Ascending aorta (tissue), 2 donors: ENCODE measurements around the gene FAM124A. TPM values are rescaled to one million over a fixed set of nuclear protein-coding genes. Genes with fewer than 3 reads are reported as not detected.

Experiments used
- DNase-seq, 2 donors: peaks; one replicate each; pipeline ENCODE4 v3.0.0-alpha.2; 2019; ENCODE audit warnings: low spot score in 2 of 2
- H3K27ac ChIP-seq, 2 donors: fragments of 200-600 bp; sonication (generic); one replicate each; pipeline ENCODE4 v1.5.1; 2016 to 2017; ENCODE audit warnings: mild to moderate bottlenecking in 1 of 2
- H3K27me3 ChIP-seq: fragments of 200-600 bp; sonication (generic); one replicate; pipeline ENCODE4 v1.5.1; 2017
- H3K36me3 ChIP-seq, 2 donors: fragments of 200-600 bp; sonication (generic); one replicate each; pipeline ENCODE4 v1.5.1; 2016
- H3K4me1 ChIP-seq, 2 donors: fragments of 200-600 bp; sonication (generic); one replicate each; pipeline ENCODE4 v1.5.1; 2016 to 2017; ENCODE audit warnings: mild to moderate bottlenecking in 1 of 2
- H3K4me3 ChIP-seq, 2 donors: fragments of 200-600 bp; sonication (generic); one replicate each; pipeline ENCODE4 v1.5.1; 2016 to 2017; ENCODE audit warnings: mild to moderate bottlenecking in 1 of 2
- H3K9me3 ChIP-seq, 2 donors: fragments of 200-600 bp; sonication (generic); one replicate each; pipeline ENCODE4 v1.5.1; 2016
- CTCF ChIP-seq, 3 experiments: fragments of 200-600 bp in 2 of 3; fragments of 450-650 bp in 1 of 3; sonication (generic) in 2 of 3; IDR thresholded peaks; one replicate each; pipeline ENCODE4 v1.5.1; 2016 to 2019; ENCODE audit warnings: antibody characterized with exemption in 3 of 3, mild to moderate bottlenecking in 1 of 3, moderate library complexity in 1 of 3
- intact Hi-C: fragments of 100-400 bp; cut with DNase I; formaldehyde crosslinking; loops from one replicate; pipeline ENCODE4 v1.15.1; 2023
- total RNA-seq: library from RNA; depleted of rRNA; stranded (reverse); fragments of >200 nt; gene quantifications from one replicate; pipeline ENCODE4 v1.1.0, GENCODE V29; 2016

The FAM124A gene
- total RNA-seq, 1 donor from 2014 or later, result 22.4 TPM

DNA sequence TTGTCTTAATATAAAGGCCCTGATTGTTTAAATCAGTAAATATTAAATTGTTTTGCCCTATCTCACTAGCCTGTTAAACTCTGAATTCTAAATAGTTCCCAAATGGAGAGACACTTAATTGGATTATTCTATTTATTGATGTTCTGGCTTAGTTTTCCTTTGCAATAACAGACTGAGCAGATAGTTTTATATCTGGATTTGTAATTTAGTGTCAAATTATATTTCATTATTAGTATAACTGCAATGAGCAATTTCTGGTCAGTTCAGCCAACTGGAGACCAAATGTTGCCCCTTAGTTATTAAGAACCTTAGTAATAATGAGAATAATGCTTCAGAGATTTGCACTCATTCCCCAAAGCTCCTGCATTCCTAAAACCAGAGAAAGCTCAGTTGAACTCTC, 10.1 kb downstream of the FAM124A start:
- Histone ChIP-seq H3K4me1 (no peaks in the 10 kb centered on the region), H3K36me3 (no peaks in the 10 kb centered on the region), H3K27ac (no peak overlapping the region), H3K9me3 (no peaks in the 10 kb centered on the region), H3K27me3 (no peaks in the 10 kb centered on the region), H3K4me3 (no peak overlapping the region)
- intact Hi-C loops, result no loop called here
- no peak for DNase-seq
- no peak for TF ChIP-seq CTCF (IDR thresholded peaks at IDR 0.05)

GRCh38 chr13:51233117-51233826, 11.1 kb downstream of the FAM124A start:
- DNase-seq, result no peak

GRCh38 chr13:51234676-51235075, 12.5 kb downstream of the FAM124A start:
- H3K27me3 ChIP-seq, result no peaks in the 10 kb centered on the region
- intact Hi-C loops, result no loop called here
- H3K4me3 ChIP-seq, result no peak overlapping the region
- TF ChIP-seq CTCF (IDR thresholded peaks at IDR 0.05), result no peak
- H3K9me3 ChIP-seq, result no peaks in the 10 kb centered on the region
- no peaks in the 10 kb centered on the region for H3K36me3 ChIP-seq
- no peak overlapping the region for H3K27ac ChIP-seq
- H3K4me1 ChIP-seq, result no peaks in the 10 kb centered on the region
- DNase-seq, result no peak

More at GRCh38 chr13:51233117-51233826, 11.1 kb downstream of the FAM124A start:
- H3K36me3 ChIP-seq, result no peaks in the 10 kb centered on the region
- H3K27me3 ChIP-seq, result no peaks in the 10 kb centered on the region
- intact Hi-C loops, result no loop called here
- H3K4me3 ChIP-seq, result no peak overlapping the region
- H3K27ac ChIP-seq, result no peak overlapping the region
- no peaks in the 10 kb centered on the region for H3K4me1 ChIP-seq
- no peaks in the 10 kb centered on the region for H3K9me3 ChIP-seq
- no peak for TF ChIP-seq CTCF (IDR thresholded peaks at IDR 0.05)

DNA sequence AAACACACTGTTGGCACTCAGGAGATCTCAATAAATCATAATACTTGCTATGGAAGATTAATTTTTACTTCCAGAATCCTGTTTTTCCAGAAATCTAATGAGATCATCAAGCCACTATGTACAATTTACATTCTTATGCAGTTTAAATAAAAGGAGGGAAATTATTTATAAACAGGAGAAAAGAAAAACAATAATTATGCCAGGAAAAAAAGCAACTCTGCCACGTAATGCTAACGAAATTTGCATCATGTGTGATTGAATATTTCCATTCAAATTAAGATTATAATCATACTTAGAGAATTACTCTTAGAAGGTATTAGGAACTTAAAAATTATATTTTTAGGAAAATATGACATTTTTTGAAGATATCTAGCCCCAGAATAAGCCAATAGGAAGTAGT, 13.0 kb downstream of the FAM124A start:
- H3K4me1 ChIP-seq, result no peaks in the 10 kb centered on the region
- intact Hi-C loops, result no loop called here
- DNase-seq, result no peak

DNA sequence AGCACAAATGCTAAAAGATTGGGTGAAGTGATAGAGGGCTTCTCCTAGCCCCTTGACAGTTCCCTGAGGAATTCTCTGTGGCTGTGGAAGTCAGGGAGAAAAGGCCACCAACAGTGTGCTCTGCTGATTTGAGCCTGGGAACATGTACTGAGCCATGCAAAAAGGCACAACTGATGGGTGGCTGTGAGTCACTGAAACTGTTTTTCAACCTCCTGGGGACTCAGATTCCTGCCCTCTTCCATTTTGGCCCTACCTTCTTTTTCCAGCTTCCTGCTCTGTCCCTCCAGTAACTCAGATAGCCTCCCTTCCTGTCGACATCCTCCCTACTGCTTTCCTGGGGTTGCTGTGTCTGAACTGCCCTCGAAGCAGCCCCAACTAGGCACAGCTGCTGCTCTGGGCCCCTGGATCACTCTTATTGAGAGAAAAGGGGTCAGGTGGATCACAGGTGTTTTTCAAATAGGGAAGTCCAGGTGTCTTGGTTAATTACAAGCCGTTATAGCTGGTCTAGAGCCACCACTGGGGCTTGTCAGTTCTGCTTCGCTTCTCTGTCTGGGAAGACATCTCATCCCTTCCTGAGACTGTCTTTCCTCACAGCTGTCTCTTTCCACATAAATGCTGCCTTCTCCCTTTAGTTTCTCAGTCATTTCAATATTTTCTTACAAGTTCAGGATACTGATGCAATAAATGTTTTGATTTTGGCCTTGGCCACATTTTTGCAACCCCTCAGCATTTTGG, 13.7 kb downstream of the FAM124A start:
- no peaks in the 10 kb centered on the region for H3K9me3 ChIP-seq
- H3K4me3 ChIP-seq, result no peak overlapping the region
- intact Hi-C loops, result no loop called here
- no peaks in the 10 kb centered on the region for H3K27me3 ChIP-seq
- no peak for DNase-seq
- H3K36me3 ChIP-seq, result no peaks in the 10 kb centered on the region
- no peak for TF ChIP-seq CTCF (IDR thresholded peaks at IDR 0.05)
- peak overlapping the region in 1 of 2 donors; percentile 52 for H3K27ac ChIP-seq
- H3K4me1 ChIP-seq, result no peaks in the 10 kb centered on the region

More for the DNA sequence above, 13.0 kb downstream of the FAM124A start:
- no peaks in the 10 kb centered on the region for H3K9me3 ChIP-seq
- H3K4me3 ChIP-seq, result no peak overlapping the region
- no peaks in the 10 kb centered on the region for H3K36me3 ChIP-seq
- no peaks in the 10 kb centered on the region for H3K27me3 ChIP-seq
- peak overlapping the region in 1 of 2 donors; percentile 52 for H3K27ac ChIP-seq
- TF ChIP-seq CTCF (IDR thresholded peaks at IDR 0.05), result no peak
